Skeletal muscle satellite cell (primary cell): ENCODE results near the gene PXDC1.

ENCODE experiments used
- H3K27me3 ChIP-seq: 2 replicates; pipeline ENCODE4 v1.7.0; 2013; ENCODE audit warnings: low read length; ENCODE audit not compliant: control insufficient read depth, insufficient read depth
- H3K36me3 ChIP-seq: 2 replicates; pipeline ENCODE4 v1.7.0; 2013; ENCODE audit warnings: mild to moderate bottlenecking, control low read depth, low read length; ENCODE audit not compliant: insufficient read depth
- H3K4me1 ChIP-seq: 2 replicates; pipeline ENCODE4 v1.7.0; 2013; ENCODE audit warnings: low read length; ENCODE audit not compliant: control insufficient read depth, insufficient read depth
- H3K4me2 ChIP-seq: 2 replicates; pipeline ENCODE4 v1.7.0; 2013; ENCODE audit warnings: mild to moderate bottlenecking, low read length
- H3K4me3 ChIP-seq: 2 replicates; pipeline ENCODE4 v1.7.0; 2013; ENCODE audit warnings: low read length
- H3K9ac ChIP-seq: 2 replicates; pipeline ENCODE4 v1.7.0; 2013; ENCODE audit warnings: mild to moderate bottlenecking, low read depth, low read length, moderate library complexity
- H3K9me3 ChIP-seq: replicated peaks from 2 replicates; pipeline ENCODE4 v1.7.0; 2013; ENCODE audit warnings: mild to moderate bottlenecking, control low read depth, low read length

PXDC1 gene

GRCh38 chr6:3749067-3749841 is 2.3 kb downstream of the PXDC1 start:
- Histone ChIP-seq H3K4me3 (peak overlapping the region; percentile 94), H3K9ac (peak overlapping the region; percentile 97)

GRCh38 chr6:3748208-3749066 is 3.1 kb downstream of the PXDC1 start:
- H3K36me3 ChIP-seq = peaks cover 55% of the 10 kb centered on the region
- H3K4me3 ChIP-seq = peak overlapping the region; percentile 94
- no peaks in the 10 kb centered on the region for H3K9me3 ChIP-seq
- peak overlapping the region; percentile 97 for H3K9ac ChIP-seq
- peaks cover 59% of the 10 kb centered on the region for H3K4me1 ChIP-seq
- peak overlapping the region; percentile 93 for H3K4me2 ChIP-seq
- H3K27me3 ChIP-seq = no peaks in the 10 kb centered on the region

More at GRCh38 chr6:3749067-3749841, 2.3 kb downstream of the PXDC1 start:
- H3K4me1 ChIP-seq = peaks cover 51% of the 10 kb centered on the region
- peak overlapping the region; percentile 93 for H3K4me2 ChIP-seq
- no peaks in the 10 kb centered on the region for H3K9me3 ChIP-seq
- peaks cover 47% of the 10 kb centered on the region for H3K36me3 ChIP-seq
- H3K27me3 ChIP-seq = no peaks in the 10 kb centered on the region

- peak overlapping the region; percentile 97 for H3K9ac ChIP-seq
- peaks cover 57% of the 10 kb centered on the region for H3K36me3 ChIP-seq
- H3K4me1 ChIP-seq = peaks cover 71% of the 10 kb centered on the region
- H3K27me3 ChIP-seq = no peaks in the 10 kb centered on the region
- H3K4me2 ChIP-seq = peak overlapping the region; percentile 93
- H3K9me3 ChIP-seq = no peaks in the 10 kb centered on the region
- H3K4me3 ChIP-seq = peak overlapping the region; percentile 94
Observed at GRCh38 chr6:3747100-3747737, 4.3 kb downstream of the PXDC1 start.

GRCh38 chr6:3746696-3747095 is 4.8 kb downstream of the PXDC1 start:
- H3K4me1 ChIP-seq = peaks cover 76% of the 10 kb centered on the region
- no peaks in the 10 kb centered on the region for H3K9me3 ChIP-seq
- no peaks in the 10 kb centered on the region for H3K27me3 ChIP-seq
- peaks cover 61% of the 10 kb centered on the region for H3K36me3 ChIP-seq
- H3K4me2 ChIP-seq = peak overlapping the region; percentile 93
- H3K9ac ChIP-seq = no peak overlapping the region
- peak overlapping the region; percentile 94 for H3K4me3 ChIP-seq

GRCh38 chr6:3746119-3746691 is 5.3 kb downstream of the PXDC1 start:
- Histone ChIP-seq H3K9me3 (no peaks in the 10 kb centered on the region), H3K36me3 (peaks cover 66% of the 10 kb centered on the region), H3K27me3 (no peaks in the 10 kb centered on the region), H3K4me2 (peak overlapping the region; percentile 93), H3K4me3 (no peak overlapping the region), H3K9ac (no peak overlapping the region), H3K4me1 (peaks cover 81% of the 10 kb centered on the region)

- Histone ChIP-seq H3K4me3 (no peak overlapping the region), H3K4me2 (peak overlapping the region; percentile 93), H3K9me3 (no peaks in the 10 kb centered on the region), H3K36me3 (peaks cover 72% of the 10 kb centered on the region), H3K4me1 (peaks cover 87% of the 10 kb centered on the region), H3K9ac (no peak overlapping the region), H3K27me3 (no peaks in the 10 kb centered on the region)
Observed at GRCh38 chr6:3745566-3746118, 5.9 kb downstream of the PXDC1 start.

- H3K4me2 ChIP-seq = peak overlapping the region; percentile 93
- peaks cover 93% of the 10 kb centered on the region for H3K4me1 ChIP-seq
- no peaks in the 10 kb centered on the region for H3K27me3 ChIP-seq
- no peak overlapping the region for H3K4me3 ChIP-seq
- peaks cover 73% of the 10 kb centered on the region for H3K36me3 ChIP-seq
- no peaks in the 10 kb centered on the region for H3K9me3 ChIP-seq
- no peak overlapping the region for H3K9ac ChIP-seq
Observed at GRCh38 chr6:3744901-3745470, 6.5 kb downstream of the PXDC1 start.

GRCh38 chr6:3744211-3744900 is 7.2 kb downstream of the PXDC1 start:
- no peaks in the 10 kb centered on the region for H3K9me3 ChIP-seq
- peak overlapping the region; percentile 83 for H3K4me2 ChIP-seq
- peaks cover 68% of the 10 kb centered on the region for H3K36me3 ChIP-seq
- peaks cover 96% of the 10 kb centered on the region for H3K4me1 ChIP-seq
- no peaks in the 10 kb centered on the region for H3K27me3 ChIP-seq
- H3K4me3 ChIP-seq = peak overlapping the region; percentile 20
- peak overlapping the region; percentile 64 for H3K9ac ChIP-seq

- Histone ChIP-seq H3K4me2 (peak overlapping the region; percentile 83), H3K36me3 (peaks cover 68% of the 10 kb centered on the region), H3K4me1 (peaks cover 96% of the 10 kb centered on the region), H3K9ac (peak overlapping the region; percentile 64), H3K4me3 (peak overlapping the region; percentile 56), H3K27me3 (no peaks in the 10 kb centered on the region), H3K9me3 (no peaks in the 10 kb centered on the region)
Observed at GRCh38 chr6:3743541-3743940, 8.0 kb downstream of the PXDC1 start.
